ENCODE data around the gene VIT.
"Not testable (repeated sequence)": the region's sequence is repeated elsewhere in the genome, so short reads cannot be mapped to it uniquely, and the experiment has no call there.

The VIT gene

GRCh38 chr2:36677996-36678605 lies 18.4 kb upstream of the VIT start:
- DNase-seq = no peak

- no peak for DNase-seq
These were observed 17.7 kb upstream of the VIT start for GRCh38 chr2:36678856-36679255.

GRCh38 chr2:36680012-36680411 lies 16.5 kb upstream of the VIT start:
- DNase-seq = no peak

GRCh38 chr2:36682562-36682961 lies 13.9 kb upstream of the VIT start:
- DNase-seq = no peak

GRCh38 chr2:36683002-36683401 lies 13.5 kb upstream of the VIT start:
- DNase-seq = no peak

- DNase-seq = not testable (repeated sequence)
These were observed 8.2 kb upstream of the VIT start for GRCh38 chr2:36688291-36688690.

- DNase-seq = not testable (repeated sequence)
These were observed 7.5 kb upstream of the VIT start for GRCh38 chr2:36689013-36689412.

- DNase-seq = no peak
These were observed 4.4 kb upstream of the VIT start for GRCh38 chr2:36692121-36692520.

GRCh38 chr2:36693825-36694224 lies 2.7 kb upstream of the VIT start:
- no peak for DNase-seq

GRCh38 chr2:36695746-36696415 lies 626 bp upstream of the VIT start:
- no peak for DNase-seq

- DNase-seq = no peak
These were observed 1.0 kb downstream of the VIT start for GRCh38 chr2:36697424-36698066.

- no peak for DNase-seq
These were observed 2.5 kb downstream of the VIT start for GRCh38 chr2:36698993-36699392.

- DNase-seq = no peak
These were observed 3.8 kb downstream of the VIT start for GRCh38 chr2:36700311-36700710.

GRCh38 chr2:36701391-36701795 lies 4.9 kb downstream of the VIT start:
- no peak for DNase-seq

- no peak for DNase-seq
These were observed 5.4 kb downstream of the VIT start for GRCh38 chr2:36701918-36702317.

GRCh38 chr2:36702781-36703180 lies 6.3 kb downstream of the VIT start:
- no peak for DNase-seq

- no peak for DNase-seq
These were observed 8.1 kb downstream of the VIT start for GRCh38 chr2:36704475-36705150.

GRCh38 chr2:36705326-36706020 lies 9.0 kb downstream of the VIT start:
- DNase-seq = no peak

GRCh38 chr2:36706021-36706876 lies 9.7 kb downstream of the VIT start:
- DNase-seq = no peak

- no peak for DNase-seq
These were observed 10.5 kb downstream of the VIT start for GRCh38 chr2:36707050-36707449.

GRCh38 chr2:36708041-36708741 lies 11.7 kb downstream of the VIT start:
- DNase-seq = no peak

Data from activated gamma-delta T cell (primary cell).